ENCODE measurements around the gene REG1B. TPM values are rescaled to one million over a fixed set of nuclear protein-coding genes. Genes with fewer than 3 reads are reported as not detected.

Gene REG1B
- polyA plus RNA-seq, 3 donors: not detected

DNA sequence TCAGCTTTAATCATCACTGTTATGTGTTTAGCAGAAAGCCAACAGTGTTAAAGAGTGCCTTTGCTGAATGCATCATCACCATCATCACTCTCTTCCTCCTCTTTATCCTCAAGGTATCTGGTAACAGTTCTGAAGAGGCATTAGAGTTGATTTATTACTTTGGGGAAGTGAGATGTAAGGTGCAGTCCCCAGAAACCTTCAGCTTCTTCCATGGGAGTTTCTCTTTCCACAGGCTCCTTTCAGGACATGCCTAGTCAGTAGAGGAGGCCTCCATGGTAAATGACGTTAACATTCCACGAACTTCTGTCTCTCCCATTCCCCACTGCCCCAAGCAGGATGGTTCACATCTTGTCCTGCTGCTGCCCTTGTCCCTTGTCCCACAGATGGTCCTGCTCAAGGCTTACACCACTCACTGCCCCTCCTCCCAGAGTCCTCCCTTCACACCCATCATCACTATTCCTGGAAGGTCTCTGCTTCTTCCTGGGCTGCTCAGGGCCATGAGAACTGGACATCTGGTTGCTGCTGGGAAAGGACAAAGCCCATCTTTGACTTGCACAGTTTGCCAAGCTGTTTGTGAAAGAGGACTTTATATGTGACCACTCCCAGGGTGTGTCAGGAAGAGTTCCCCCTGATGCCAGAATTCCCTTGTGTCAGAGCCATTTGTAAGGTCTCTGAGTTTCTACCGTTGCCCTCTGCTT, 27.2 kb upstream of the REG1B start:
- Histone ChIP-seq H3K36me3 (replicated peaks in 1 of 2; ENCODE audit: control insufficient read depth in 1 of 2, insufficient read depth in 2 of 2, low read length in 2 of 2) (no peaks in the 10 kb centered on the region), H2AFZ (ENCODE audit: insufficient read depth, low read depth, low read length, poor library complexity, severe bottlenecking) (no peak overlapping the region), H3K79me2 (ENCODE audit: insufficient read depth, low read length) (no peaks in the 10 kb centered on the region), H3K4me3 (replicated peaks in 1 of 3; ENCODE audit: low read depth in 2 of 3, low read length in 3 of 3) (no peak overlapping the region), H3K9me3 (replicated peaks in 1 of 2; ENCODE audit: control insufficient read depth in 1 of 2, insufficient read depth in 1 of 2, low read length in 2 of 2) (no peaks in the 10 kb centered on the region), H3K9ac (ENCODE audit: insufficient read depth, low read length, poor library complexity, severe bottlenecking) (no peak overlapping the region), H3K27ac (ENCODE audit: low read depth in 1 of 2, low read length in 2 of 2) (no peak overlapping the region), H4K20me1 (ENCODE audit: insufficient read depth, low read length) (no peaks in the 10 kb centered on the region), H3K4me1 (ENCODE audit: control insufficient read depth in 1 of 2, insufficient read depth in 2 of 2, low read length in 2 of 2) (no peaks in the 10 kb centered on the region), H3K27me3 (ENCODE audit: control insufficient read depth in 2 of 2, insufficient read depth in 2 of 2, low read length in 2 of 2) (no peaks in the 10 kb centered on the region), H3K4me2 (replicated peaks; ENCODE audit: extremely low read depth, low read length, poor library complexity, severe bottlenecking) (no peak overlapping the region)
- H3K4me3 Mint-ChIP-seq: no peak overlapping the region
- intact Hi-C loops (cut with micrococcal nuclease): no loop called here
- H3K9me3 Mint-ChIP-seq: peaks cover 2 to 13% (median 5%) of the 10 kb centered on the region in 7 donors
- WGBS (ENCODE audit: insufficient coverage): 83% methylated on average over 2 of the region's 3 CpGs
- no peaks in the 10 kb centered on the region for H3K36me3 Mint-ChIP-seq
- H3K4me1 Mint-ChIP-seq: no peaks in the 10 kb centered on the region
- peaks cover 0 to 2% (median 0%) of the 10 kb centered on the region in 3 donors for H3K27me3 Mint-ChIP-seq (ENCODE audit: low read depth in 3 of 3)
- no peak for DNase-seq
- TF ChIP-seq, protein P1, sequence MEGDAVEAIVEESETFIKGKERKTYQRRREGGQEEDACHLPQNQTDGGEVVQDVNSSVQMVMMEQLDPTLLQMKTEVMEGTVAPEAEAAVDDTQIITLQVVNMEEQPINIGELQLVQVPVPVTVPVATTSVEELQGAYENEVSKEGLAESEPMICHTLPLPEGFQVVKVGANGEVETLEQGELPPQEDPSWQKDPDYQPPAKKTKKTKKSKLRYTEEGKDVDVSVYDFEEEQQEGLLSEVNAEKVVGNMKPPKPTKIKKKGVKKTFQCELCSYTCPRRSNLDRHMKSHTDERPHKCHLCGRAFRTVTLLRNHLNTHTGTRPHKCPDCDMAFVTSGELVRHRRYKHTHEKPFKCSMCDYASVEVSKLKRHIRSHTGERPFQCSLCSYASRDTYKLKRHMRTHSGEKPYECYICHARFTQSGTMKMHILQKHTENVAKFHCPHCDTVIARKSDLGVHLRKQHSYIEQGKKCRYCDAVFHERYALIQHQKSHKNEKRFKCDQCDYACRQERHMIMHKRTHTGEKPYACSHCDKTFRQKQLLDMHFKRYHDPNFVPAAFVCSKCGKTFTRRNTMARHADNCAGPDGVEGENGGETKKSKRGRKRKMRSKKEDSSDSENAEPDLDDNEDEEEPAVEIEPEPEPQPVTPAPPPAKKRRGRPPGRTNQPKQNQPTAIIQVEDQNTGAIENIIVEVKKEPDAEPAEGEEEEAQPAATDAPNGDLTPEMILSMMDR (IDR thresholded peaks at IDR 0.05): no peak
- peak overlapping the region in 1 of 7 donors; percentile 46 for H3K27ac Mint-ChIP-seq

DNA sequence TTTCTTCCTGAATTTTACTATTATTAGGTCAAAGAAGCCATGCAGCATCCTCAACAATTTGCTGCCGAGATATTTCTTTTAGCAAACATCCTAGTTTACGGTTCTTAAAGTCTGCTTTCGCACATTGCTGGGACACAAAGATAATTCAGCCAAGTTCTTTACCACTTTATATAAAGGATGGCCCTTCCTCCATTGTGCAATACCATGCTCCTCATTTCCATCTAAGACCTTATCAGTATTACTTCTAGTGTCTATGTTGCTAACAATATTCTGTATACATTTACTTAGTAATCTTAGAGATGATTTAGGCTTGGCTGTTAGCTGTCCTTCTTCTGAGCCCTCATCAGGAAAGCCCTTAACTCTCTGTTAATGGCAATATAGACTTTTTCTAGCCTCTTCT, 24.5 kb upstream of the REG1B start:
- Mint-ChIP-seq H3K4me3 (no peak overlapping the region), H3K27ac (no peak overlapping the region), H3K4me1 (no peaks in the 10 kb centered on the region), H3K27me3 (ENCODE audit: low read depth in 3 of 3) (peaks cover 0 to 2% (median 0%) of the 10 kb centered on the region in 3 donors), H3K9me3 (peaks cover 2 to 11% (median 5%) of the 10 kb centered on the region in 7 donors), H3K36me3 (no peaks in the 10 kb centered on the region)
- Histone ChIP-seq H2AFZ (ENCODE audit: insufficient read depth, low read depth, low read length, poor library complexity, severe bottlenecking) (no peak overlapping the region), H3K27ac (ENCODE audit: low read depth in 1 of 2, low read length in 2 of 2) (no peak overlapping the region), H3K4me1 (ENCODE audit: control insufficient read depth in 1 of 2, insufficient read depth in 2 of 2, low read length in 2 of 2) (no peaks in the 10 kb centered on the region), H3K9me3 (replicated peaks in 1 of 2; ENCODE audit: control insufficient read depth in 1 of 2, insufficient read depth in 1 of 2, low read length in 2 of 2) (no peaks in the 10 kb centered on the region), H3K9ac (ENCODE audit: insufficient read depth, low read length, poor library complexity, severe bottlenecking) (no peak overlapping the region), H3K79me2 (ENCODE audit: insufficient read depth, low read length) (no peaks in the 10 kb centered on the region), H3K27me3 (ENCODE audit: control insufficient read depth in 2 of 2, insufficient read depth in 2 of 2, low read length in 2 of 2) (no peaks in the 10 kb centered on the region), H3K4me3 (replicated peaks in 1 of 3; ENCODE audit: low read depth in 2 of 3, low read length in 3 of 3) (no peak overlapping the region), H3K36me3 (replicated peaks in 1 of 2; ENCODE audit: control insufficient read depth in 1 of 2, insufficient read depth in 2 of 2, low read length in 2 of 2) (no peaks in the 10 kb centered on the region), H4K20me1 (ENCODE audit: insufficient read depth, low read length) (no peaks in the 10 kb centered on the region), H3K4me2 (replicated peaks; ENCODE audit: extremely low read depth, low read length, poor library complexity, severe bottlenecking) (no peak overlapping the region)
- TF ChIP-seq, protein P1 (IDR thresholded peaks at IDR 0.05): no peak
- no peak for DNase-seq
- 100% methylated on average over 2 of the region's 3 CpGs for whole genome bisulfite sequencing (ENCODE audit: insufficient coverage)
- intact Hi-C loops (cut with micrococcal nuclease): no loop called here

All from CD14-positive monocyte (primary cell).